GM12878 (cell line): ENCODE measurements around the gene ZBED5. TPM values are rescaled to one million over a fixed set of nuclear protein-coding genes. Genes with fewer than 3 reads are reported as not detected.
A peak's percentile ranks its signal among the peaks of the same experiment; 100 is the strongest.

ENCODE experiments used
- ATAC-seq: fragments of 200-7000 bp; cut with Tn5 transposase; 3 replicates; pipeline ENCODE4 v1.9.1; 2020; ENCODE audit warnings: mild to moderate bottlenecking, moderate library complexity
- BruUV-seq: library from RNA; stranded (reverse); fragments of 400-500 nt; replicated peaks from 2 replicates; lab custom pipeline; 2021; lab: Mats Ljungman, UMichigan
- CTCF ChIA-PET: fragments of 300-600 bp; sonication (Branson Sonifier 250); formaldehyde crosslinking; extraction: SDS; loops from one replicate; lab custom pipeline; 2021; ENCODE audit warnings: inconsistent platforms; lab: Yijun Ruan, JAX
- POLR2A ChIA-PET: fragments of 350-600 bp; formaldehyde crosslinking; extraction: SDS; loops from one replicate; lab custom pipeline; 2021; ENCODE audit warnings: inconsistent platforms; lab: Charles Lee
- RAD21 ChIA-PET: fragments of 300-600 bp; sonication (Branson Sonifier 250); formaldehyde crosslinking; loops from one replicate; lab custom pipeline; 2023; ENCODE audit warnings: antibody characterized with exemption; ENCODE audit not compliant: unreplicated experiment; lab: Charles Lee
- SMC1A ChIA-PET: fragments of 300-600 bp; sonication (Branson Sonifier 250); formaldehyde crosslinking; loops from one replicate; lab custom pipeline; 2023; ENCODE audit not compliant: unreplicated experiment, uncharacterized antibody; lab: Charles Lee
- DNase-seq: peaks from one replicate; pipeline ENCODE4 v3.0.0-alpha.2; 2011; ENCODE audit warnings: low read depth, low spot score
- FAIRE-seq: peaks from 3 replicates; lab custom pipeline; 2011; peaks lifted over from hg19 to GRCh38; lab: Jason Lieb, UNC
- H2AFZ ChIP-seq: 2 replicates; pipeline ENCODE4 v1.6.0; 2011; ENCODE audit warnings: low read depth, low read length, control low read depth; ENCODE audit not compliant: control insufficient read depth
- H3K27ac ChIP-seq: 2 replicates; pipeline ENCODE4 v1.5.1; 2011; ENCODE audit warnings: control low read depth; ENCODE audit not compliant: control insufficient read depth, insufficient read depth
- H3K27me3 ChIP-seq, 2 experiments: replicated peaks in 1 of 2; 2 replicates each; pipeline versions ENCODE4 v1.6.0 to v1.6.1; 2011; ENCODE audit warnings: low read length in 1 of 2; ENCODE audit not compliant: control insufficient read depth in 2 of 2, insufficient read depth in 2 of 2
- H3K36me3 ChIP-seq, 2 experiments: 2 replicates each; pipeline ENCODE4 v1.5.1; 2011; ENCODE audit warnings: low read length in 1 of 2; ENCODE audit not compliant: control insufficient read depth in 2 of 2, insufficient read depth in 2 of 2
- H3K4me1 ChIP-seq: 2 replicates; pipeline ENCODE4 v1.6.1; 2011; ENCODE audit warnings: mild to moderate bottlenecking, low read length, moderate library complexity, mixed read lengths; ENCODE audit not compliant: control insufficient read depth, insufficient read depth
- H3K4me2 ChIP-seq: 2 replicates; pipeline ENCODE4 v1.6.0; 2011; ENCODE audit warnings: control low read depth; ENCODE audit not compliant: control insufficient read depth, insufficient read depth
- H3K4me3 ChIP-seq: fragments of 200-600 bp; sonication (generic); 2 replicates; pipeline ENCODE4 v1.5.1; 2016
- H3K79me2 ChIP-seq: 2 replicates; pipeline ENCODE4 v1.6.0; 2011; ENCODE audit warnings: low read length; ENCODE audit not compliant: control insufficient read depth, insufficient read depth
- H3K9ac ChIP-seq: 2 replicates; pipeline ENCODE4 v1.8.0; 2011; ENCODE audit warnings: low read length, control low read depth, mixed read lengths; ENCODE audit not compliant: control insufficient read depth, insufficient read depth
- H3K9me3 ChIP-seq: replicated peaks from 3 replicates; pipeline ENCODE4 v1.5.1; 2011; ENCODE audit warnings: mild to moderate bottlenecking, low read length; ENCODE audit not compliant: control insufficient read depth, insufficient read depth
- H4K20me1 ChIP-seq: 2 replicates; pipeline ENCODE4 v1.6.0; 2011; ENCODE audit not compliant: control insufficient read depth, insufficient read depth
- ASH2L ChIP-seq: fragments of 300-600, 200-600 bp; sonication (generic); IDR thresholded peaks from 2 replicates; pipeline ENCODE4 v1.6.1; 2017; ENCODE audit warnings: low read depth, mild to moderate bottlenecking, borderline replicate concordance
- BHLHE40 ChIP-seq, 2 experiments: fragments of 450-650 bp in 1 of 2; IDR thresholded peaks; 2 replicates each; pipeline ENCODE4 v1.6.1; 2011 to 2017; ENCODE audit warnings: low read depth in 2 of 2, borderline replicate concordance in 1 of 2, improper control_type of control experiment in 1 of 2, low read length in 1 of 2, mild to moderate bottlenecking in 1 of 2
- CEBPZ ChIP-seq: fragments of 150-350 bp; IDR thresholded peaks from 2 replicates; pipeline ENCODE4 v1.6.1; 2016; ENCODE audit warnings: low read depth, low read length
- CREB1 ChIP-seq: IDR thresholded peaks from 2 replicates; pipeline ENCODE4 v1.6.1; 2012; ENCODE audit warnings: low read depth, mild to moderate bottlenecking, inconsistent platforms
- EED ChIP-seq: sonication (generic); IDR thresholded peaks from 2 replicates; pipeline ENCODE4 v1.6.1; 2016; ENCODE audit warnings: antibody characterized with exemption, low read depth
- IKZF2 ChIP-seq, 2 experiments: fragments of 450-650 bp; IDR thresholded peaks; 2 replicates each; pipeline ENCODE4 v1.6.1; 2017; ENCODE audit warnings: mild to moderate bottlenecking in 2 of 2, moderate library complexity in 2 of 2
- JUNB ChIP-seq: IDR thresholded peaks from 2 replicates; pipeline ENCODE4 v1.6.1; 2016; ENCODE audit warnings: antibody characterized with exemption, mild to moderate bottlenecking
- MTA3 ChIP-seq: IDR thresholded peaks from 2 replicates; pipeline ENCODE4 v1.6.1; 2012; ENCODE audit warnings: low read length, inconsistent platforms, borderline replicate concordance
- PAX8 ChIP-seq: fragments of 450-650 bp; IDR thresholded peaks from 2 replicates; pipeline ENCODE4 v1.6.1; 2017; ENCODE audit warnings: mild to moderate bottlenecking, moderate library complexity
- RAD51 ChIP-seq: fragments of 450-650 bp; IDR thresholded peaks from 2 replicates; pipeline ENCODE4 v1.6.1; 2016; ENCODE audit warnings: moderate library complexity, mild to moderate bottlenecking, inconsistent platforms
- RUNX3 ChIP-seq: IDR thresholded peaks from 2 replicates; pipeline ENCODE4 v1.6.1; 2012; ENCODE audit warnings: low read length, inconsistent platforms
- SREBF1 ChIP-seq: IDR thresholded peaks from 2 replicates; pipeline ENCODE4 v1.6.1; 2012; ENCODE audit warnings: mild to moderate bottlenecking, low read length
- SUPT20H ChIP-seq: IDR thresholded peaks from 2 replicates; pipeline ENCODE4 v1.6.1; 2011; ENCODE audit warnings: low read depth, mild to moderate bottlenecking, low read length, moderate library complexity, borderline replicate concordance; ENCODE audit not compliant: control insufficient read depth
- WRNIP1 ChIP-seq: IDR thresholded peaks from 2 replicates; pipeline ENCODE4 v1.6.1; 2011; ENCODE audit warnings: low read depth, low read length, improper control_type of control experiment, borderline replicate concordance
- ZNF217 ChIP-seq: fragments of 450-650 bp; IDR thresholded peaks from 2 replicates; pipeline ENCODE4 v1.6.1; 2017; ENCODE audit warnings: antibody characterized with exemption, mild to moderate bottlenecking
- ZNF622 ChIP-seq: fragments of 450-650 bp; IDR thresholded peaks from 2 replicates; pipeline ENCODE4 v1.6.1; 2017; ENCODE audit warnings: mild to moderate bottlenecking, inconsistent platforms
- in situ Hi-C: fragments of 300-500 bp; cut with MboI; formaldehyde crosslinking; loops from 9 replicates; pipeline ENCODE4 v1.14.3; 2018; ENCODE audit warnings: mixed read lengths
- intact Hi-C: fragments of 100-400 bp; cut with micrococcal nuclease; formaldehyde crosslinking; loops from one replicate; pipeline ENCODE4 v1.14.2; 2022; ENCODE audit not compliant: unreplicated experiment
- polyA plus RNA-seq, 11 experiments: library from polyadenylated mRNA; depleted of rRNA in 4 of 11; unstranded in 6 of 11; stranded (reverse) in 5 of 11; fragments of >200 nt; fragmentation: Nextera tagmentation in 4 of 11; fragmentation: Illumina TruSeq in 1 of 11; extraction: Ambion mirVana in 4 of 11; extraction: Trizol in 1 of 11; gene quantifications; 1 replicate in 1 of 11; 2 replicates in 10 of 11; pipeline versions ENCODE4 v1.2.1 to v1.2.3, GENCODE V29; 2011 to 2016; ENCODE audit warnings: inconsistent platforms in 2 of 11, missing spikeins in 2 of 11, low read depth in 1 of 11
- total RNA-seq, 4 experiments: library from RNA; depleted of rRNA in 3 of 4; stranded (reverse); fragments of >200 nt in 3 of 4; fragmentation: Illumina TruSeq in 1 of 4; extraction: Trizol in 1 of 4; gene quantifications; 2 replicates each; pipeline versions ENCODE4 v1.2.1 to v1.2.3, GENCODE V29; 2013 to 2021

Gene ZBED5
- total and polyA plus RNA-seq, 10 of the 15 experiments (the other 5 are each of a cell fraction or from before 2014, with no cell fraction given), result 27.3 to 86.8 (median 37.6) TPM

DNA sequence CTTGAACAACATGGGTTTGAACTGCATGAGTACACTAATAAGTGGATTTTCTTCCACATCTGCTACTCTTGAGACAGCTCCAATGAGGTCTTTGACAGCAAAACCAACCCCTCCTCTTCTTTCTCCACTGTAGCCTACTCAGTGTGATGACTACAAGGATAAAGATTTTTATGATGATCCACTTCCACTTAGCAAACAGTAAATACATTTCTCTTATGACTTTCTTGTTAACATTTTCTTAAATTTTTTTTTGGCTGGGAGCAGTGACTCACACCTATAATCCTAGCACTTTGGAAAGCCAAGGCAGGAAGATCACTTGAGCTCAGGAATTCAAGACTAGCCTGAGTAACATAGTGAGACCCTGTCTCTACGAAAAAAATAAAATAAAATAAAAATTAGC lies 39.3 kb downstream of the ZBED5 start (continued):
- no peak for TF ChIP-seq SUPT20H
- no peak for TF ChIP-seq ZNF217
- no peak for TF ChIP-seq SREBF1
- no peak for TF ChIP-seq MTA3
- no peak for TF ChIP-seq RAD51
- TF ChIP-seq BHLHE40 (IDR thresholded peaks at IDR 0.05; ENCODE audit: borderline replicate concordance in 1 of 2, low read depth in 2 of 2, low read length in 1 of 2), result no peak
- no peak for TF ChIP-seq ZNF622
- TF ChIP-seq WRNIP1, result no peak
- TF ChIP-seq CREB1, result no peak
- TF ChIP-seq EED, result no peak
- no peak for TF ChIP-seq PAX8
- TF ChIP-seq ASH2L, result no peak
- TF ChIP-seq, all 136 proteins: peak for 0

DNA sequence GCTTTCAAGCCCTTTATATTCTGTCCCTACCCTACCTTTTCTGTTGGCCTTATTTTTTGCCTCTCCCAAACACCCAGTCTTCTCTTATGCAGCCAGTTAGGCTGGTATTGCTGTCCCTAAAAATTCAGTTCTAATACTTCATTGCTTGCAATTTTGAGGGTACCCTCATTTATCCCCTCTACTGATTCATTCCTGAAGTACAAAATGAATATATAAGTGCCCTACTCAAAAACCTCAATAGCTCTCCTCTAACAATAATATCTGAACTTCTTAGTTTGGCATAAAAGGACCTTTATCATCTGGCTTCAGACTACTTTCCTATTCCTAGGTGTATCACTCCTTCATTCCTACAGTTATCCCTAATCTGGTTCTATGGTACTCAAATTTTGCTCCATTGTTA lies 43.9 kb downstream of the ZBED5 start:
- in situ Hi-C loops, result no loop called here
- ChIA-PET POLR2A (no interaction called here), CTCF (interaction anchor here (0.9 kb wide), 1 partner anchor 13 kb away, joined by 3 read pairs; no protein-coding TSS in a partner anchor), SMC1A (interaction anchor here (1.0 kb wide), 1 partner anchor 10 kb away, joined by 3 read pairs; no protein-coding TSS in a partner anchor), RAD21 (no interaction called here)
- DNase-seq (no peak), ATAC-seq (no peak), FAIRE-seq (no peak)
- Histone ChIP-seq H3K79me2 (peaks cover 3% of the 10 kb centered on the region), H3K36me3 (no peaks in the 10 kb centered on the region), H3K4me3 (no peak overlapping the region), H3K9ac (no peak overlapping the region), H4K20me1 (no peaks in the 10 kb centered on the region), H3K4me1 (no peaks in the 10 kb centered on the region), H2AFZ (no peak overlapping the region), H3K4me2 (no peak overlapping the region), H3K27ac (no peak overlapping the region), H3K9me3 (no peaks in the 10 kb centered on the region), H3K27me3 (no peaks in the 10 kb centered on the region)
- peak; percentile 14; the same call in 1 of the 2 replicates for TF ChIP-seq RUNX3
- TF ChIP-seq JUNB, result peak; percentile 65
- TF ChIP-seq CEBPZ, result no peak
- TF ChIP-seq IKZF2 (IDR thresholded peaks at IDR 0.05), result no peak
- no TSS peak for BruUV-seq
- intact Hi-C loops, result no loop called here
